T-cell (primary cell): Measurements from ENCODE around the gene QPCT. TPM values are rescaled to one million over a fixed set of nuclear protein-coding genes. Genes with fewer than 3 reads are reported as not detected.
"Not testable (repeated sequence)": the region's sequence is repeated elsewhere in the genome, so short reads cannot be mapped to it uniquely, and the experiment has no call there.

ENCODE experiments used
- ATAC-seq, 4 experiments: fragments of 200-7000 bp in 3 of 4; fragments of 150-1000 bp in 1 of 4; cut with Tn5 transposase; replicated peaks in 1 of 4; 1 replicate in 3 of 4; 2 replicates in 1 of 4; pipeline ENCODE4 v1.10.0; 2021; ENCODE audit warnings: moderate library complexity in 3 of 4, mild to moderate bottlenecking in 2 of 4, moderate number of reproducible peaks in 1 of 4
- CTCF ChIA-PET, 2 donors: fragments of 300-600 bp; sonication (Branson Sonifier 250); formaldehyde crosslinking; loops; one replicate each; lab custom pipeline; 2022; ENCODE audit warnings: antibody characterized with exemption in 2 of 2; lab: Charles Lee
- POLR2A ChIA-PET, 2 donors: fragments of 300-600 bp; sonication (Branson Sonifier 250); formaldehyde crosslinking; loops; one replicate each; lab custom pipeline; 2022; ENCODE audit warnings: antibody characterized with exemption in 2 of 2; lab: Charles Lee
- DNase-seq, 35 experiments: peaks; one replicate each; pipeline versions ENCODE4 v3.0.0 to v3.0.0-alpha.2; 2013 to 2023
- H3K27ac ChIP-seq: one replicate; pipeline ENCODE4 v1.5.1; 2013; ENCODE audit warnings: low read length
- H3K27me3 ChIP-seq, 2 experiments: replicated peaks in 1 of 2; 1 replicate in 1 of 2; 2 replicates in 1 of 2; pipeline versions ENCODE4 v1.6.1 to v1.7.0; 2013; ENCODE audit warnings: low read length in 1 of 2, mixed read lengths in 1 of 2; ENCODE audit not compliant: control insufficient read depth in 2 of 2, insufficient read depth in 2 of 2; ENCODE audit errors: extremely low read depth in 1 of 2
- H3K36me3 ChIP-seq, 2 donors: 1 replicate in 1 of 2; 2 replicates in 1 of 2; pipeline versions ENCODE4 v1.6.1 to v1.7.0; 2013; ENCODE audit warnings: low read length in 1 of 2; ENCODE audit not compliant: control insufficient read depth in 2 of 2, insufficient read depth in 1 of 2; ENCODE audit errors: extremely low read depth in 1 of 2
- H3K4me1 ChIP-seq, 2 experiments: 1 replicate in 1 of 2; 2 replicates in 1 of 2; pipeline versions ENCODE4 v1.6.1 to v1.7.0; 2013; ENCODE audit warnings: low read length in 2 of 2, mixed read lengths in 1 of 2; ENCODE audit not compliant: insufficient read depth in 2 of 2, control insufficient read depth in 1 of 2; ENCODE audit errors: extremely low read depth in 1 of 2
- H3K4me3 ChIP-seq, 2 donors: 1 replicate in 1 of 2; 2 replicates in 1 of 2; pipeline versions ENCODE4 v1.5.1 to v1.7.0; 2013; ENCODE audit warnings: mild to moderate bottlenecking in 2 of 2, low read length in 1 of 2, moderate library complexity in 1 of 2; ENCODE audit not compliant: control insufficient read depth in 1 of 2; ENCODE audit errors: extremely low read depth in 1 of 2
- H3K9me3 ChIP-seq: 2 replicates; pipeline ENCODE4 v1.7.0; 2013
- H3K27ac Mint-ChIP-seq, 2 donors: one replicate each; pipeline ENCODE4 v1.8.0; 2020 to 2021; ENCODE audit warnings: mild to moderate bottlenecking in 2 of 2, mixed read lengths in 2 of 2
- H3K27me3 Mint-ChIP-seq, 2 donors: one replicate each; pipeline ENCODE4 v1.8.0; 2021 to 2022; ENCODE audit warnings: mixed read lengths in 2 of 2
- H3K36me3 Mint-ChIP-seq: one replicate; pipeline ENCODE4 v1.8.0; 2021; ENCODE audit warnings: mixed read lengths
- H3K4me1 Mint-ChIP-seq, 3 donors: one replicate each; pipeline ENCODE4 v1.8.0; 2020 to 2022; ENCODE audit warnings: mixed read lengths in 3 of 3, mild to moderate bottlenecking in 1 of 3
- H3K4me3 Mint-ChIP-seq, 3 donors: one replicate each; pipeline ENCODE4 v1.8.0; 2020 to 2022; ENCODE audit warnings: mild to moderate bottlenecking in 3 of 3, mixed read lengths in 3 of 3, moderate library complexity in 3 of 3
- H3K9me3 Mint-ChIP-seq, 3 donors: one replicate each; pipeline ENCODE4 v1.8.0; 2020 to 2022; ENCODE audit warnings: mixed read lengths in 3 of 3
- WGBS: methylation state at CpG from one replicate; pipeline ENCODE4 v1.1.5; 2013; ENCODE audit warnings: missing lambda C conversion rate; ENCODE audit not compliant: insufficient coverage; 5-methylcytosine and 5-hydroxymethylcytosine counted together
- total RNA-seq, 35 experiments: library from RNA in 6 of 35; stranded (reverse) in 6 of 35; fragments of 120-200 nt in 1 of 35; gene quantifications; one replicate each; pipeline versions ENCODE4 v1.2.1 to v1.2.4 and lab custom pipeline; 2013 to 2026

Gene QPCT
- total RNA-seq, 5 donors from 2014 or later (not counting 1 experiment from before 2014, with no cell fraction given) = 1.1 to 3.1 (median 1.5) TPM; not detected in 2

DNA sequence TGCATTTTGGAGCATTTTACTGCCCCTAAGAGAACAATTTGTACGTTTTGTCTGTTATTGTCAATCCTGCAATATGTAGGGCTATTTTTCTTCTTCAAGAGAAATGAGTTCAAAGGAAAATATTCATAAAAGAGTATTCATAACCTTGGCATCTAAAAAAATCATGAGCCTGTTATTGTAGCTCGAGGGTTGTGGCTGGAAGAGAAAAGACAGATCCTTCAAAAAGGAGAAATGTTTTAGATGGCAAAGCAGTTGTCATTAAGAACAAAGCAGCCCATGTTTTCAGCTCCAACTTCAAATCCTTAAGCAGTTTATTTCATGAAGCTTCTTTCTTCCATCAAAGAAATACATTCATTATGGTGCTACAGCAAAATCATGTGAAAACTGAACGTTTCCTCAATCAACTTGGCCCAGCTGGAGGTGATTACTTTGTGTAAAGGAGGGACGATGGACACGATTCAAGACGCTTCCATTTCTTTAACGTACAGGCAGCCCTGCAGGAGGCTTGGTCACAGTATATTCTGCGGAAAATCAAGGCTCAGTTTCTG is 31.4 kb downstream of the QPCT start:
- H3K27ac ChIP-seq = no peak overlapping the region
- ChIA-PET CTCF (interaction anchor here (0.5 to 0.9 kb wide), 2 partner anchors 20 to 38 kb away, joined by 3 to 8 read pairs; no protein-coding TSS in a partner anchor), POLR2A (interaction anchor here in 1 of 2 donors (0.5 to 0.6 kb wide), 2 partner anchors 204 to 898 kb away, joined by 3 to 4 read pairs; no protein-coding TSS in a partner anchor)
- H3K27me3 ChIP-seq = peaks cover 4 to 8% of the 10 kb centered on the region in 2 experiments
- H3K4me3 ChIP-seq = no peak overlapping the region
- no peaks in the 10 kb centered on the region for H3K36me3 ChIP-seq
- H3K4me3 Mint-ChIP-seq = peak overlapping the region; percentile 29 to 56 (median 42)
- no peak overlapping the region for H3K27ac Mint-ChIP-seq
- ATAC-seq (peak in 2 of 4 experiments; percentile 29 to 41), DNase-seq (no peak)
- H3K9me3 ChIP-seq = no peaks in the 10 kb centered on the region
- H3K9me3 Mint-ChIP-seq = no peaks in the 10 kb centered on the region
- peaks cover 18 to 23% (median 20%) of the 10 kb centered on the region in 3 donors for H3K4me1 Mint-ChIP-seq
- H3K27me3 Mint-ChIP-seq = peaks cover 38 to 45% of the 10 kb centered on the region in 2 donors
- 31% methylated on average over 5 of the region's 8 CpGs for WGBS
- H3K36me3 Mint-ChIP-seq = no peaks in the 10 kb centered on the region
- H3K4me1 ChIP-seq = peaks cover 11 to 20% of the 10 kb centered on the region in 2 experiments

DNA sequence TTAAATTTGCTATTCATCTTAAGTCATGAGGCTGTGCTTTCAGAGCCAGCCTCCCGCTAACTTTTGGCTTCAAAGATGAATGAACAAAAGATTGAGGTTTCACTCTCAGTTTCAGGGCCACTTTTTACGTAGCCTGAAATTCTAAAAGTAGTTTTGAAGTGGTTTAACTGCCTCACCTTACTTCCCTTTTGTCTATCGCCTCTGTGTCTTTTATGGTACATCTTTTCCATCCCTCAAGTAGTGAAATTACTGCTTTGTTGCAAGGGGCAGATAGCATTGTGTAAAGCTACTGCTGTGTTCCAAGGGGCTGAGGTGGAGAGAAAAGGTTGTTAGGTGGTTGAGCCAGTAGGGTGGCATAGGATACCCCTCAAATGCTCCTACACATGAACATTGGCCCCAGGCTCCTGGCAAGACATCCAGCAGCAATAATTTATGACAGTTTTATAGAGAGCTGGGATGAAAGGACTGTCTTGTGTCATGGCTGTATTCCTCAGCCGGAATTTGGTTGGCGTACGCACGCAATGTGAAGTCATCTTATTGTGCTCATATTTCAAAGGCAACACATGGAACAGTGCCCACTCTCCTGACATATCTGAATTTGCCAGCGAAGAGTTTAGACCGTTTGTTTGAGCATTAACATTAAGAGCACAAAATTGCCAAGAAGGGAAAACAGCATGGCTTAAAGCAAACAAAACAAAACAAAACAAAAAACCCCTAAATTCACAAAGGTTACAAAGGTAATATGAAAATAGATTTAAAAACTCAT is 32.2 kb downstream of the QPCT start:
- H3K4me3 ChIP-seq = peak overlapping the region in 1 of 2 donors; percentile 3
- Mint-ChIP-seq H3K4me3 (peak overlapping the region; percentile 29 to 56 (median 42)), H3K4me1 (peaks cover 18 to 23% (median 20%) of the 10 kb centered on the region in 3 donors), H3K9me3 (no peaks in the 10 kb centered on the region), H3K27me3 (peaks cover 38 to 44% of the 10 kb centered on the region in 2 donors), H3K36me3 (no peaks in the 10 kb centered on the region), H3K27ac (no peak overlapping the region)
- H3K4me1 ChIP-seq = peaks cover 11 to 20% of the 10 kb centered on the region in 2 experiments
- no peaks in the 10 kb centered on the region for H3K9me3 ChIP-seq
- ATAC-seq (peak; percentile 73 to 91 (median 80)), DNase-seq (peak in 13 of 35 experiments; percentile 5 to 61 (median 15))
- WGBS = 83% methylated on average over 6 of the region's 9 CpGs
- ChIA-PET CTCF (interaction anchor here (0.6 to 1.6 kb wide), 7 partner anchors 19 to 501 kb away, joined by 3 to 4 read pairs (median 3); no protein-coding TSS in a partner anchor), POLR2A (interaction anchor here in 1 of 2 donors (0.6 kb wide), 1 partner anchor 897 kb away, joined by 3 read pairs; no protein-coding TSS in a partner anchor)
- peaks cover 4 to 8% of the 10 kb centered on the region in 2 experiments for H3K27me3 ChIP-seq
- H3K27ac ChIP-seq = no peak overlapping the region
- no peaks in the 10 kb centered on the region for H3K36me3 ChIP-seq

DNA sequence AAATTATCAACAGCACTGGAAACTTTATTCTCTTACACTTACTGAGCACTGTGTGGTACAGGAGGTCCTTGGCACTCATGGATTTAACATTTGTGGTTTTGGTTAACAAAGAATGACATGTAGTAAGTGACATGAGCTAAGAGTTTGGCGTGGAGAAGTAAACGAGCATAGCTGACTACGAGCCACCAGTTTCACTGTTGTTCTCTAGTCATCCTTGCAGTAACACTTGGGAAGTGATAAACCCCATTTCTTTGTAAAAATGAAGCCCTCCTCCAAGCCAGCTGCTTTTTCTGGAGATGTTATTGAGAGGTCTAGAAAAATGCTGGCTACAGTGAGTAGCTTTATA is 32.7 kb downstream of the QPCT start:
- Histone ChIP-seq H3K4me3 (no peak overlapping the region), H3K4me1 (peaks cover 11 to 20% of the 10 kb centered on the region in 2 experiments), H3K36me3 (no peaks in the 10 kb centered on the region), H3K27ac (no peak overlapping the region), H3K9me3 (no peaks in the 10 kb centered on the region), H3K27me3 (peaks cover 2 to 8% of the 10 kb centered on the region in 2 experiments)
- Mint-ChIP-seq H3K27me3 (peaks cover 38% of the 10 kb centered on the region in 2 donors), H3K9me3 (no peaks in the 10 kb centered on the region), H3K4me1 (peaks cover 18 to 23% (median 20%) of the 10 kb centered on the region in 3 donors), H3K27ac (no peak overlapping the region), H3K36me3 (no peaks in the 10 kb centered on the region), H3K4me3 (no peak overlapping the region)
- peak in 3 of 4 experiments; percentile 31 to 56 (median 39) for ATAC-seq
- ChIA-PET CTCF (interaction anchor here (0.6 to 1.6 kb wide), 8 partner anchors 20 to 500 kb away, joined by 3 to 4 read pairs (median 3); no protein-coding TSS in a partner anchor), POLR2A (interaction anchor here in 1 of 2 donors (0.7 kb wide), 1 partner anchor 522 kb away, joined by 3 read pairs; no protein-coding TSS in a partner anchor)
- no CpG with 5 or more reads among the region's 3 CpGs for WGBS
- peak in 4 of 35 experiments; percentile 12 to 34 (median 20) for DNase-seq

DNA sequence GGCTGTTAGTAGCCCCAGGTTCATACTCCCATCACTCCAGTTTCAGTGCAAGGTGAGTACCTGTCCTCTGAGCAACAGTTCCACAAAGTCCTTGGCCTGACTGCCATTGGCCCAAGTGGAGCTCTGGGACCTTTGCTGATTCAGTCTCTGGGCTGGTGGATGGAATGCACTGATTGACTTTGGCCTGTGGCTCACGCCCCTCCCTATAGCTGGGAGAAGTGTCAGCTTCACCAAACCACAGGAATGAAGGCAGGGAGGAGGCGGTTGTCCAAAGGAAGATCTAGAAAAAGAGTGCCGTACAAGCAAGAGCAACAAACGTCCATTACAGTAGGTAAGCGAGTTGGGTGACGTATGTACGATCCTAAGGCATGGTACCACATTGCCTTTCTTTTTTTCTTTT is 34.0 kb downstream of the QPCT start:
- H3K9me3 Mint-ChIP-seq = no peaks in the 10 kb centered on the region
- peaks cover 18 to 23% (median 20%) of the 10 kb centered on the region in 3 donors for H3K4me1 Mint-ChIP-seq
- Histone ChIP-seq H3K27me3 (peaks cover 2 to 7% of the 10 kb centered on the region in 2 experiments), H3K27ac (no peak overlapping the region), H3K4me1 (peaks cover 11 to 20% of the 10 kb centered on the region in 2 experiments), H3K9me3 (no peaks in the 10 kb centered on the region), H3K4me3 (no peak overlapping the region), H3K36me3 (no peaks in the 10 kb centered on the region)
- WGBS = 96% methylated on average over 6 of the region's 7 CpGs
- ChIA-PET POLR2A (no interaction called here), CTCF (interaction anchor here in 1 of 2 donors (1.6 kb wide), 1 partner anchor 19 kb away, joined by 3 read pairs; no protein-coding TSS in a partner anchor)
- ATAC-seq (no peak), DNase-seq (no peak)
- no peaks in the 10 kb centered on the region for H3K36me3 Mint-ChIP-seq
- peaks cover 32% of the 10 kb centered on the region in 2 donors for H3K27me3 Mint-ChIP-seq
- no peak overlapping the region for H3K27ac Mint-ChIP-seq
- H3K4me3 Mint-ChIP-seq = no peak overlapping the region

DNA sequence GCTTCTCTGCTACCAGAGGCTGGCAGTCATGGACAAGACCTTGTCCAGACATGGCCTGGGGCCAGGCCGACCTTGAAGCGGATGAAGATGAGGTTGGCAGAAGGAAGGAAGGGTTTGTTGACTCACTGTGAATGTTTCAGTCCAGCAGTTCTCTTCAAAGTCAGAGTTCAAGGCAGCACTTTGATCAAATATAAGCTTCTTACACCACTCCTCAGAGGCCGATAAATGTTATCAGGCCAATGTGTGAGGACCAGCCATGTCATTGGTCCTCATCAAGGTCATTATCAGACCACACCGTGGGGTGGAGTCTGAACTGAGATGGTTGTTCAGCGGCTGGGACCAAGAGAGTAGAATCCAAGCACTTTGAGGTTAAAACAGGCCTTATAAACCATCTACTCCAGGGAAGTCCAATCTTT is 35.5 kb downstream of the QPCT start:
- no peak overlapping the region for H3K4me3 Mint-ChIP-seq
- ChIA-PET POLR2A (no interaction called here), CTCF (interaction anchor here (0.6 to 0.7 kb wide), 2 partner anchors 96 to 1410 kb away, joined by 3 to 9 read pairs; no protein-coding TSS in a partner anchor)
- Histone ChIP-seq H3K4me3 (no peak overlapping the region), H3K27me3 (peaks cover 2 to 3% of the 10 kb centered on the region in 2 experiments), H3K36me3 (no peaks in the 10 kb centered on the region), H3K9me3 (no peaks in the 10 kb centered on the region), H3K27ac (no peak overlapping the region), H3K4me1 (peaks cover 11 to 20% of the 10 kb centered on the region in 2 experiments)
- DNase-seq (no peak), ATAC-seq (no peak)
- 100% methylated on average over 1 of the region's 5 CpGs for WGBS
- no peak overlapping the region for H3K27ac Mint-ChIP-seq
- H3K36me3 Mint-ChIP-seq = no peaks in the 10 kb centered on the region
- peaks cover 17 to 22% (median 20%) of the 10 kb centered on the region in 3 donors for H3K4me1 Mint-ChIP-seq
- peaks cover 21 to 24% of the 10 kb centered on the region in 2 donors for H3K27me3 Mint-ChIP-seq
- H3K9me3 Mint-ChIP-seq = no peaks in the 10 kb centered on the region

DNA sequence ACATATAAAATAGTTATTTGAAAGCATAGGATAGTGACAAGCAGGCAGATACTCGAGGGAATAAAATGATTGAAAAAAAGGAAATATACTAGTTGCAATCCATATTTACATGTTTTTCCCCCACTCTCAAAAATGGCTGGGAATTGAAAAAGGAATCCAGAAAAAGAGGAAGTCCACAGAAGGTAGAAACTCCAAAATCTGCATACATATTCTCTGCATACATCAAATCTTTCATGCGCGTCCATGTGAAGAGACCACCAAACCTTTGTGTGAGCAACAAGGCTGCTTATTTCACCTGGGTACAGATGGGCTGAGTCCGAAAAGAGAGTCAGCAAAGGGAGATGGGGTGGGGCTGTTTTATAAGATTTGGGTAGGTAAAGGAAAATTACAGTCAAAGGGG is 36.4 kb downstream of the QPCT start:
- CTCF ChIA-PET = not testable (repeated sequence)
- H3K4me1 Mint-ChIP-seq = peaks cover 14 to 20% (median 19%) of the 10 kb centered on the region in 3 donors

More for the DNA sequence above, 36.4 kb downstream of the QPCT start:
- H3K4me3 Mint-ChIP-seq, POLR2A ChIA-PET, H3K9me3 Mint-ChIP-seq, H3K36me3 Mint-ChIP-seq, H3K4me3 ChIP-seq, H3K9me3 ChIP-seq, DNase-seq, H3K36me3 ChIP-seq, H3K27ac ChIP-seq, ATAC-seq, H3K27me3 ChIP-seq, H3K27ac Mint-ChIP-seq: not testable (repeated sequence)
- peaks cover 15 to 18% of the 10 kb centered on the region in 2 donors for H3K27me3 Mint-ChIP-seq
- H3K4me1 ChIP-seq = peaks cover 10 to 15% of the 10 kb centered on the region in 2 experiments
- 80% methylated on average over 1 of the region's 4 CpGs for WGBS
